ENCODE measurements around the gene OR2F2.

Gene OR2F2

GRCh38 chr7:143914938-143915652 lies 19.9 kb upstream of the OR2F2 start:
- DNase-seq (ENCODE audit: low read depth in 2 of 2), result no peak

GRCh38 chr7:143924851-143925250 lies 10.2 kb upstream of the OR2F2 start:
- DNase-seq (ENCODE audit: low read depth in 2 of 2), result no peak

GRCh38 chr7:143929224-143929920 lies 5.7 kb upstream of the OR2F2 start:
- no peak for DNase-seq (ENCODE audit: low read depth in 2 of 2)

- DNase-seq (ENCODE audit: low read depth in 2 of 2), result no peak
Observed at GRCh38 chr7:143931739-143932138, 3.3 kb upstream of the OR2F2 start.

GRCh38 chr7:143936087-143937009 lies 1.3 kb downstream of the OR2F2 start:
- no peak for DNase-seq (ENCODE audit: low read depth in 2 of 2)

GRCh38 chr7:143938379-143939243 lies 3.6 kb downstream of the OR2F2 start:
- DNase-seq (ENCODE audit: low read depth in 2 of 2), result no peak

- no peak for DNase-seq (ENCODE audit: low read depth in 2 of 2)
Observed at GRCh38 chr7:143945423-143945822, 10.4 kb downstream of the OR2F2 start.

- DNase-seq (ENCODE audit: low read depth in 2 of 2), result no peak
Observed at GRCh38 chr7:143947111-143947510, 12.1 kb downstream of the OR2F2 start.

- no peak for DNase-seq (ENCODE audit: low read depth in 2 of 2)
Observed at GRCh38 chr7:143948733-143949132, 13.7 kb downstream of the OR2F2 start.

- DNase-seq (ENCODE audit: low read depth in 2 of 2), result no peak
Observed at GRCh38 chr7:143953421-143953820, 18.4 kb downstream of the OR2F2 start.

- DNase-seq (ENCODE audit: low read depth in 2 of 2), result no peak
Observed at GRCh38 chr7:143954135-143954534, 19.1 kb downstream of the OR2F2 start.

GRCh38 chr7:143954544-143954943 lies 19.5 kb downstream of the OR2F2 start, which contains the start of gene OR2F1:
Gene OR2F1 (plus strand): TSS chr7:143954844. CDS start chr7:143959971, 5,127 bp downstream.
- no peak for DNase-seq (ENCODE audit: low read depth in 2 of 2)

GRCh38 chr7:143958781-143959180 lies 23.7 kb downstream of the OR2F2 start:
- no peak for DNase-seq (ENCODE audit: low read depth in 2 of 2)

GRCh38 chr7:143960813-143961610 lies 26.0 kb downstream of the OR2F2 start:
- no peak for DNase-seq (ENCODE audit: low read depth in 2 of 2)

GRCh38 chr7:143965280-143965679 lies 30.2 kb downstream of the OR2F2 start:
- no peak for DNase-seq (ENCODE audit: low read depth in 2 of 2)

GRCh38 chr7:143967398-143967797 lies 32.4 kb downstream of the OR2F2 start:
- no peak for DNase-seq (ENCODE audit: low read depth in 2 of 2)

- no peak for DNase-seq (ENCODE audit: low read depth in 2 of 2)
Observed at GRCh38 chr7:143973870-143974416, 38.9 kb downstream of the OR2F2 start.

GRCh38 chr7:143974459-143974858 lies 39.4 kb downstream of the OR2F2 start:
- no peak for DNase-seq (ENCODE audit: low read depth in 2 of 2)

- no peak for DNase-seq (ENCODE audit: low read depth in 2 of 2)
Observed at GRCh38 chr7:143975617-143976016, 40.6 kb downstream of the OR2F2 start.

- no peak for DNase-seq (ENCODE audit: low read depth in 2 of 2)
Observed at GRCh38 chr7:143978585-143978984, 43.6 kb downstream of the OR2F2 start.
